ENCODE data around the gene SYNGR1. TPM values are rescaled to one million over a fixed set of nuclear protein-coding genes. Genes with fewer than 3 reads are reported as not detected.

Gene SYNGR1
- total RNA-seq, 1 experiment from 2014 or later: 17.8 TPM

DNA sequence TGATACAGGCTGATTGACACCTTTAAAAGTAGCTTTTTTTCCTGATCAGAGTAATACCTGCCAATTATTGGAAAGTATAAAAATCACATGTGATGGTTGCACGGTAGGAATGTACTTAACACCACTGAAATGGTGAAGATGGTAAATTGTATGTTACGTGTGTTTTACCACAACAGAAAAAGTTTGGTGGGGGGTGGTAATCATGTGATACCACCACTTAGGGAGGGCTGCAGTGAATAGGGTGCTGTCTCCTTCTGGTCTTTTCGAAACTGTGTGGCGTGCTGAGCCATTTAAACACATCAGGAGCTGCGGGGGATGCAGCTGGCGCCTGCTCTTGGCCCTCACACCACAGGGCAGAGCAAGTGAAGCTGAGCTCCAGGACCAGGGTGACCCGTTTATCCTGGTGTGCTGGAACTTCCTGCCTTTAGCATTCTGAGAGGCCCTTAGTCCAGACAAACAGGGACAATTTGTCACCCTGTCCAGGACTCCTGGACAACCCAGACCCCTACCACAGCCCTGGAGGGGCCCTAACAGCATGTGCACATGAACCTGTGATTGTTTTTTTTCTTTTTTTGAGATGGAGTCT, 2.6 kb downstream of the SYNGR1 start:
- no peaks in the 10 kb centered on the region for H3K36me3 ChIP-seq (ENCODE audit: control insufficient read depth, insufficient read depth, low read length)
- intact Hi-C loops (cut with micrococcal nuclease; ENCODE audit: unreplicated experiment) (no loop called here), in situ Hi-C loops (cut with HindIII; ENCODE audit: low pct_unique_long_range_greater_than_20kb, low sequenced_read_pairs) (no loop called here)
- DNase-seq (ENCODE audit: low read depth, low spot score): no peak
- ATAC-seq: no peak
- ChIA-PET CTCF (interaction anchor here (0.8 kb wide), 1 partner anchor 47 kb away, joined by 3 read pairs; the partner anchor contains the start of gene TAB1), POLR2A (no interaction called here)
- H3K4me1 ChIP-seq (ENCODE audit: control insufficient read depth, insufficient read depth, low read length): peaks cover 19% of the 10 kb centered on the region
- no peaks in the 10 kb centered on the region for H3K9me3 ChIP-seq (ENCODE audit: control insufficient read depth, insufficient read depth, low read depth, low read length)
- no peak overlapping the region for H3K4me3 ChIP-seq (ENCODE audit: low read depth in 2 of 2, low read length in 2 of 2)
- BruUV-seq (replicated peaks): no TSS peak
- H3K27ac ChIP-seq (ENCODE audit: low read length): no peak overlapping the region
- H3K27me3 ChIP-seq (ENCODE audit: control insufficient read depth, insufficient read depth, low read length): no peaks in the 10 kb centered on the region
- TF ChIP-seq, protein P1, sequence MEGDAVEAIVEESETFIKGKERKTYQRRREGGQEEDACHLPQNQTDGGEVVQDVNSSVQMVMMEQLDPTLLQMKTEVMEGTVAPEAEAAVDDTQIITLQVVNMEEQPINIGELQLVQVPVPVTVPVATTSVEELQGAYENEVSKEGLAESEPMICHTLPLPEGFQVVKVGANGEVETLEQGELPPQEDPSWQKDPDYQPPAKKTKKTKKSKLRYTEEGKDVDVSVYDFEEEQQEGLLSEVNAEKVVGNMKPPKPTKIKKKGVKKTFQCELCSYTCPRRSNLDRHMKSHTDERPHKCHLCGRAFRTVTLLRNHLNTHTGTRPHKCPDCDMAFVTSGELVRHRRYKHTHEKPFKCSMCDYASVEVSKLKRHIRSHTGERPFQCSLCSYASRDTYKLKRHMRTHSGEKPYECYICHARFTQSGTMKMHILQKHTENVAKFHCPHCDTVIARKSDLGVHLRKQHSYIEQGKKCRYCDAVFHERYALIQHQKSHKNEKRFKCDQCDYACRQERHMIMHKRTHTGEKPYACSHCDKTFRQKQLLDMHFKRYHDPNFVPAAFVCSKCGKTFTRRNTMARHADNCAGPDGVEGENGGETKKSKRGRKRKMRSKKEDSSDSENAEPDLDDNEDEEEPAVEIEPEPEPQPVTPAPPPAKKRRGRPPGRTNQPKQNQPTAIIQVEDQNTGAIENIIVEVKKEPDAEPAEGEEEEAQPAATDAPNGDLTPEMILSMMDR (IDR thresholded peaks at IDR 0.05): no peak
- TF ChIP-seq POLR2AphosphoS5 (IDR thresholded peaks at IDR 0.05; ENCODE audit: low read depth, low read length): no peak
- TF ChIP-seq, protein P2, sequence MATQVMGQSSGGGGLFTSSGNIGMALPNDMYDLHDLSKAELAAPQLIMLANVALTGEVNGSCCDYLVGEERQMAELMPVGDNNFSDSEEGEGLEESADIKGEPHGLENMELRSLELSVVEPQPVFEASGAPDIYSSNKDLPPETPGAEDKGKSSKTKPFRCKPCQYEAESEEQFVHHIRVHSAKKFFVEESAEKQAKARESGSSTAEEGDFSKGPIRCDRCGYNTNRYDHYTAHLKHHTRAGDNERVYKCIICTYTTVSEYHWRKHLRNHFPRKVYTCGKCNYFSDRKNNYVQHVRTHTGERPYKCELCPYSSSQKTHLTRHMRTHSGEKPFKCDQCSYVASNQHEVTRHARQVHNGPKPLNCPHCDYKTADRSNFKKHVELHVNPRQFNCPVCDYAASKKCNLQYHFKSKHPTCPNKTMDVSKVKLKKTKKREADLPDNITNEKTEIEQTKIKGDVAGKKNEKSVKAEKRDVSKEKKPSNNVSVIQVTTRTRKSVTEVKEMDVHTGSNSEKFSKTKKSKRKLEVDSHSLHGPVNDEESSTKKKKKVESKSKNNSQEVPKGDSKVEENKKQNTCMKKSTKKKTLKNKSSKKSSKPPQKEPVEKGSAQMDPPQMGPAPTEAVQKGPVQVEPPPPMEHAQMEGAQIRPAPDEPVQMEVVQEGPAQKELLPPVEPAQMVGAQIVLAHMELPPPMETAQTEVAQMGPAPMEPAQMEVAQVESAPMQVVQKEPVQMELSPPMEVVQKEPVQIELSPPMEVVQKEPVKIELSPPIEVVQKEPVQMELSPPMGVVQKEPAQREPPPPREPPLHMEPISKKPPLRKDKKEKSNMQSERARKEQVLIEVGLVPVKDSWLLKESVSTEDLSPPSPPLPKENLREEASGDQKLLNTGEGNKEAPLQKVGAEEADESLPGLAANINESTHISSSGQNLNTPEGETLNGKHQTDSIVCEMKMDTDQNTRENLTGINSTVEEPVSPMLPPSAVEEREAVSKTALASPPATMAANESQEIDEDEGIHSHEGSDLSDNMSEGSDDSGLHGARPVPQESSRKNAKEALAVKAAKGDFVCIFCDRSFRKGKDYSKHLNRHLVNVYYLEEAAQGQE (IDR thresholded peaks at IDR 0.05; ENCODE audit: insufficient read depth in 1 of 2, low read depth in 2 of 2, low read length in 1 of 2): no peak
- no peak for TF ChIP-seq SIN3A (IDR thresholded peaks at IDR 0.05; ENCODE audit: borderline replicate concordance, insufficient read depth, low read depth, low read length)
- TF ChIP-seq TCF7L2 (IDR thresholded peaks at IDR 0.05; ENCODE audit: low read depth, low read length): no peak

DNA sequence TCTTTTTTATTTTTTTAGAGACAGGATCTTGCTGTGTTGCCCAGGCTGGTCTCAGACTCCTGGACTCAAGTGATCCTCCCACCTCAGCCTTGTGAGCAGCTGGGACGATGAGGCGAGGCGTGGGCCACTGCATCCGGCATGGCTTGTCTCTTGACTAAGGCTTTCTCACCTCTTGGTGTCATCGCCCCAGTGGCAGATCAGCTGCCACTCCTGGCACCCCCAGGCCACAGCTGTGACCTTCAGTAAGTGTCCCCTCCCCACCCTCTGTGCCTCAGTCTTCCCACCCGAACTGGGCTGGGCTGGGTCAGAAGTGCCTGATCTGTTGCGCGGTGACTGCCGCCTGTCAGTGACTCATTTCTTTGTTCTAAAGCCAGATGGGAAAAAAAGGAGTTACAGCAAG, 3.6 kb downstream of the SYNGR1 start:
- H3K4me1 ChIP-seq (ENCODE audit: control insufficient read depth, insufficient read depth, low read length): peaks cover 19% of the 10 kb centered on the region
- CTCF ChIA-PET: interaction anchor here (0.8 kb wide), 1 partner anchor 46 kb away, joined by 3 read pairs; the partner anchor contains the start of gene TAB1
- H3K36me3 ChIP-seq (ENCODE audit: control insufficient read depth, insufficient read depth, low read length): no peaks in the 10 kb centered on the region
- in situ Hi-C loops (cut with HindIII; ENCODE audit: low pct_unique_long_range_greater_than_20kb, low sequenced_read_pairs): no loop called here
- no peak overlapping the region for H3K27ac ChIP-seq (ENCODE audit: low read length)
- ATAC-seq (no peak), DNase-seq (ENCODE audit: low read depth, low spot score) (no peak)
- no TSS peak for BruUV-seq (replicated peaks)
- TF ChIP-seq, protein P1 (IDR thresholded peaks at IDR 0.05): no peak
- TF ChIP-seq POLR2AphosphoS5 (IDR thresholded peaks at IDR 0.05; ENCODE audit: low read depth, low read length) (no peak), SIN3A (IDR thresholded peaks at IDR 0.05; ENCODE audit: borderline replicate concordance, insufficient read depth, low read depth, low read length) (no peak), TCF7L2 (IDR thresholded peaks at IDR 0.05; ENCODE audit: low read depth, low read length) (no peak)
- TF ChIP-seq, protein P2 (IDR thresholded peaks at IDR 0.05; ENCODE audit: insufficient read depth in 1 of 2, low read depth in 2 of 2, low read length in 1 of 2): no peak
- POLR2A ChIA-PET: interaction anchor here (0.7 kb wide), 1 partner anchor 84 kb away, joined by 3 read pairs; no protein-coding TSS in a partner anchor
- no peaks in the 10 kb centered on the region for H3K9me3 ChIP-seq (ENCODE audit: control insufficient read depth, insufficient read depth, low read depth, low read length)
- intact Hi-C loops (cut with micrococcal nuclease; ENCODE audit: unreplicated experiment): no loop called here
- H3K4me3 ChIP-seq (ENCODE audit: low read depth in 2 of 2, low read length in 2 of 2): no peak overlapping the region
- no peaks in the 10 kb centered on the region for H3K27me3 ChIP-seq (ENCODE audit: control insufficient read depth, insufficient read depth, low read length)
